Gastroesophageal sphincter (tissue), 4 donors: ENCODE results near the gene PSMB3. TPM values are rescaled to one million over a fixed set of nuclear protein-coding genes. Genes with fewer than 3 reads are reported as not detected.

Experiments used
- ATAC-seq: fragments of 150-250 bp; one replicate; pipeline ENCODE4 v1.9.1; 2016; ENCODE audit warnings: mild to moderate bottlenecking, moderate library complexity
- H3K27ac ChIP-seq, 4 donors: fragments of 200-600 bp; sonication (generic) in 3 of 4; 1 replicate in 3 of 4; 2 replicates in 1 of 4; pipeline ENCODE4 v1.5.1; 2016 to 2019
- H3K27me3 ChIP-seq: fragments of 200-600 bp; sonication (generic); one replicate; pipeline ENCODE4 v1.5.1; 2019
- H3K36me3 ChIP-seq, 2 donors: fragments of 200-600 bp; sonication (generic); one replicate each; pipeline ENCODE4 v1.5.1; 2019; ENCODE audit warnings: control low read depth in 1 of 2
- H3K4me1 ChIP-seq, 3 donors: fragments of 200-600 bp; sonication (generic); 1 replicate in 2 of 3; 2 replicates in 1 of 3; pipeline ENCODE4 v1.5.1; 2016 to 2019; ENCODE audit warnings: control low read depth in 2 of 3
- H3K4me3 ChIP-seq, 2 donors: fragments of 200-600 bp; sonication (generic); one replicate each; pipeline ENCODE4 v1.5.1; 2019; ENCODE audit warnings: mild to moderate bottlenecking in 1 of 2, moderate library complexity in 1 of 2
- H3K9me3 ChIP-seq, 3 donors: fragments of 200-600 bp; sonication (generic); one replicate each; pipeline ENCODE4 v1.5.1; 2017 to 2019; ENCODE audit warnings: control low read depth in 2 of 3
- EP300 ChIP-seq: sonication (generic); formaldehyde crosslinking; IDR thresholded peaks from one replicate; pipeline ENCODE4 v1.6.1; 2017; ENCODE audit warnings: antibody characterized with exemption, mild to moderate bottlenecking
- POLR2A ChIP-seq, 2 donors: fragments of 450-650 bp; IDR thresholded peaks; one replicate each; pipeline ENCODE4 v1.6.1; 2017; ENCODE audit warnings: antibody characterized with exemption in 2 of 2, mild to moderate bottlenecking in 2 of 2, moderate library complexity in 1 of 2
- POLR2AphosphoS5 ChIP-seq: sonication (generic); formaldehyde crosslinking; IDR thresholded peaks from one replicate; pipeline ENCODE4 v1.6.1; 2017; ENCODE audit warnings: antibody characterized with exemption
- WGBS, 2 donors: methylation state at CpG; one replicate each; pipeline ENCODE4 v1.1.5; 2018; ENCODE audit warnings: low coverage in 1 of 2; 5-methylcytosine and 5-hydroxymethylcytosine counted together
- total RNA-seq, 4 donors: library from RNA; depleted of rRNA; stranded (reverse); fragments of >200 nt; gene quantifications; one replicate each; pipeline ENCODE4 v1.1.0, GENCODE V29; 2016
- TF ChIP-seq, protein P1 (sequence below), 4 experiments: fragments of 200-600 bp in 2 of 4; fragments of 450-650 bp in 2 of 4; sonication (generic) in 1 of 4; IDR thresholded peaks; one replicate each; pipeline ENCODE4 v1.5.1; 2017 to 2019; ENCODE audit warnings: antibody characterized with exemption in 4 of 4, mild to moderate bottlenecking in 2 of 4, moderate library complexity in 2 of 4

The PSMB3 gene
- total RNA-seq, 4 donors from 2014 or later: 107 to 123 (median 117) TPM

DNA sequence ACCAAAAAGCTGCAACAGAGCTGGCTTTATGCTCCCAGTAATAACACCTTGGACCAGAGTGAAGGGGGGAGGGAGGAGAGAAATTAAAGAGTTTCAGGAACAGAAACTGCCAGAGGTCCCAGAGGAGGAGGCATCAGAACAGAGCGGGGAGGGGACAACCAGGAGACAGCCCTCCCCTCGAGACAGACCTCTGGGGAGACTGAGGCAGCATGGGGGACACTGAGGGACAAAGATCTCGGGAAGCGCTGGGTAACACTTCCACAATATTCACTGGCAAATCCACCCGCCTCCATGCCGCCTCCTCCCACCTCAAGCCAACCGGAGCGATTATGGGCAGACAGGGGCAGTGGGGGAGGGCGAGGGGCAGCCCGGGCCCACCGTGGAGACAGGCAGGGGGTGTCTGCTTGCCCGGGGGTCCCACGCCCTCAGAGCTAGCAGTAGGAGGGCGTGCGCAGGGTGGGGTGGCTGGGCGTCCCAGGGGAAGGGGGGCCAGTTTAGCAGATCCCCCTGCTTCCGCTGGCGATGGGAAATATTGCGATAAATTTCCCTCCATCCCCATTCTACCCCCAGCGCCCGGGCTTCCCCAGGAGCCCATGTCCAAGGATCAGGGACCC, 5.6 kb upstream of the PSMB3 start:
- Histone ChIP-seq H3K27ac (peak overlapping the region; percentile 68 to 95 (median 88)), H3K36me3 (no peaks in the 10 kb centered on the region), H3K27me3 (no peaks in the 10 kb centered on the region), H3K4me3 (peak overlapping the region; percentile 92), H3K4me1 (peaks cover 0 to 91% (median 33%) of the 10 kb centered on the region in 3 donors), H3K9me3 (no peaks in the 10 kb centered on the region)
- no peak for ATAC-seq
- 2 to 13% methylated on average over 3 to 6 of the region's 21 CpGs for WGBS, 2 donors
- TF ChIP-seq POLR2AphosphoS5: no peak
- no peak for TF ChIP-seq POLR2A (IDR thresholded peaks at IDR 0.05)
- TF ChIP-seq, protein P1, sequence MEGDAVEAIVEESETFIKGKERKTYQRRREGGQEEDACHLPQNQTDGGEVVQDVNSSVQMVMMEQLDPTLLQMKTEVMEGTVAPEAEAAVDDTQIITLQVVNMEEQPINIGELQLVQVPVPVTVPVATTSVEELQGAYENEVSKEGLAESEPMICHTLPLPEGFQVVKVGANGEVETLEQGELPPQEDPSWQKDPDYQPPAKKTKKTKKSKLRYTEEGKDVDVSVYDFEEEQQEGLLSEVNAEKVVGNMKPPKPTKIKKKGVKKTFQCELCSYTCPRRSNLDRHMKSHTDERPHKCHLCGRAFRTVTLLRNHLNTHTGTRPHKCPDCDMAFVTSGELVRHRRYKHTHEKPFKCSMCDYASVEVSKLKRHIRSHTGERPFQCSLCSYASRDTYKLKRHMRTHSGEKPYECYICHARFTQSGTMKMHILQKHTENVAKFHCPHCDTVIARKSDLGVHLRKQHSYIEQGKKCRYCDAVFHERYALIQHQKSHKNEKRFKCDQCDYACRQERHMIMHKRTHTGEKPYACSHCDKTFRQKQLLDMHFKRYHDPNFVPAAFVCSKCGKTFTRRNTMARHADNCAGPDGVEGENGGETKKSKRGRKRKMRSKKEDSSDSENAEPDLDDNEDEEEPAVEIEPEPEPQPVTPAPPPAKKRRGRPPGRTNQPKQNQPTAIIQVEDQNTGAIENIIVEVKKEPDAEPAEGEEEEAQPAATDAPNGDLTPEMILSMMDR (IDR thresholded peaks at IDR 0.05): no peak
- TF ChIP-seq EP300: no peak

DNA sequence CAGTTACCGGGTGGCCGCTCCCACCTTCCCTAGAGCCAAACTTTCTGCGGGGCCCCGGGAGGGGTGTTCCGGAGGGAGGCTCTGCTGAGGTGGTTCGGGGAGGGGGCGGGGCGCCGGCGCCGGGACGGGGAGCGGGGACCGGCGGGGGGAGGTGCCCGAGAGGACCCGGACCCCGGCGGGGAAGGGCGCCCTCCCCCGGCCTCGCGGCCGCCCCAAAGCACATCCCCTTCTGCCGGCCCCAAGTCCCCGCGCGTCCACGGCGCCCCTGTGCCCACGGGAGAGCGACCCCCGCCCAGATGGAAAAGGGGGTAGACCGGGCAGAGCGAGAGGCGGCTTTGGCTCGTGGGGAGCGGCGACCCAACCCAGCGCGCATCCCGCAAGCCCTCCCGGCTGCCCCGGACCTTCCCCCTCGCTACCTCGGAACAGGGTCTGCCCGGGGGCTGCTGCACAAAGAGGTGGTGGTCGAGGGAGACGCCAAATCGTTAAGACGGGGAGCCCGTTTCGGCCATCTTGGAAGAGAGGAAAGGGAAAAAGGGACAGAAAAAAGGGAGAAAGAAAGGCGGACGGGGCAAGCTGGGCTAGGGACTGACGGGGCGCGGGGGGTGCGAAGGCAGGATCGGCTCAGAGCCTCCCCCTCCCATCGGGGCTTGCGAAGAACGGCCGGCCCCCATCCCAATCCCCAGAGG, 4.9 kb upstream of the PSMB3 start:
- no peaks in the 10 kb centered on the region for H3K9me3 ChIP-seq
- peak overlapping the region; percentile 68 to 95 (median 88) for H3K27ac ChIP-seq
- TF ChIP-seq EP300: no peak
- TF ChIP-seq, protein P1 (IDR thresholded peaks at IDR 0.05): peak in 1 of 4 experiments; percentile 40
- H3K4me3 ChIP-seq: peak overlapping the region; percentile 92
- no peaks in the 10 kb centered on the region for H3K27me3 ChIP-seq
- 0 to 2% methylated on average over 6 to 20 of the region's 64 CpGs for WGBS, 2 donors
- H3K36me3 ChIP-seq: no peaks in the 10 kb centered on the region
- H3K4me1 ChIP-seq: peaks cover 0 to 89% (median 28%) of the 10 kb centered on the region in 3 donors
- ATAC-seq: no peak

DNA sequence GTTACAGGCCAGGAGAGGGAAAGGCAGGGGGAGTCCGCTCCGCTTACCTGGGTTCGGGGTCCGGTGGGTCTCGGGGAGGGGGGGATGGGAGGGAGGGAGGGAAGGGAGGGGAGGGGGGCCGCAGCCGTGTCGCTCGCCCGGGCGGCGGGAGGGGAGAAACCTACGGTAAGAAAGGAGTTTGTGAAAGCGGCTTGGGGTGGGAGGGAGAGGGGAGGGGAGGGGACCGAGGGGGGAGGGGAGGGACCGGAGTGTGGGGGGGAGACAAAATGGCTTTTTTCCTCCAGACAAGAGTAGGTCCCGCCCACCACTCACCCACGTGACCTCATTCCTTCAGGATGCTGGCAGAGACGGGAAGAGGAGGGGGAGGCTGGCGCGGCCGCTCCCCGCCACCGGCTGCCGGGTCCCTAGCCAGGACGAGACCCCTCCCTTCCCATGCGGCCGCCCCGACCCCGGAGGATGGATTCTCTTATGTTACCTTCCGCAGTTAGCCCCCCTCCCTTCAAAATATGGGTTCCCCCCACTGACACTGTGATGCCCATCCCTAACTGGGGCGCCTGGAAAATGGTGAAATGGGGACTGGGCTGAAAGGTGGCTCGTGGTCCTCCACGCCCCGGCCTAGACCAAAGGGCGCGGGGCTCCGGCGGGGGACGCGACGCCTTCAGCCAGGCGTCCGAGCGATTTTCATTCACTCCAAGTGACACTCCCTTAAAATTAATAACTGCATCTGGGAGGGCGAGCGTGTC, 4.2 kb upstream of the PSMB3 start, which contains the start of gene PCGF2:
TSS of gene PCGF2 (minus strand) at position 188 of the 743 bp plus-strand sequence. CDS start 7,934 bp downstream, outside the sequence.
- ATAC-seq: peak; percentile 8
- WGBS, 2 donors: no CpG with 5 or more reads among the region's 47 CpGs
- TF ChIP-seq POLR2AphosphoS5: peak; percentile 73
- TF ChIP-seq POLR2A (IDR thresholded peaks at IDR 0.05): peak in 1 of 2 donors; percentile 21
- TF ChIP-seq, protein P1 (IDR thresholded peaks at IDR 0.05): no peak

DNA sequence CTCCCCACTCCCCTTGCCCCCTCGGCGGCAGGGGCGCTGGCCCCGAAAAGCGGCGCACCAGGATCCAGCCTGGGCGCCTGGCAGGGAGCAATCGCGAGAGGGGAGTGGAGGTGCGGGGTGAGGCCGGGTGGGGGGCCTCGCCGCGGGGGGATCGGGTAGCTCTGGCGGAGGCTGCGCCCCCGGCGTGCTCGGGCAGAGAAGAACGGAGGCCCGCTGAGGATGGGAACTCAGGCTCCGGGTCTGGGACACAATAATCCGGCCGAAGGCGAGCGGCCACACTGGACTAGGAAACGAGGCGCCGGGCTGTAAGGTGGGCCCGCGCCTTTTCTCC, 3.7 kb upstream of the PSMB3 start:
- Histone ChIP-seq H3K27me3 (no peaks in the 10 kb centered on the region), H3K4me3 (peak overlapping the region; percentile 92), H3K27ac (peak overlapping the region; percentile 78 to 95 (median 88)), H3K36me3 (peaks cover 0 to under 1% of the 10 kb centered on the region in 2 donors), H3K4me1 (peaks cover 0 to 86% (median 26%) of the 10 kb centered on the region in 3 donors), H3K9me3 (no peaks in the 10 kb centered on the region)
- ATAC-seq: no peak
- TF ChIP-seq EP300 (no peak), POLR2AphosphoS5 (no peak)
- WGBS, 2 donors: no CpG with 5 or more reads among the region's 32 CpGs

More for the DNA sequence above, 4.2 kb upstream of the PSMB3 start, which contains the start of gene PCGF2:
- Histone ChIP-seq H3K4me3 (peak within 1 kb of the TSS; percentile 92), H3K4me1 (peaks cover 0 to 86% (median 24%) of the 10 kb centered on the region in 3 donors), H3K27me3 (no peaks in the 10 kb centered on the region), H3K36me3 (no peaks in the 10 kb centered on the region), H3K9me3 (no peaks in the 10 kb centered on the region), H3K27ac (peak within 1 kb of the TSS; percentile 78 to 95 (median 88))
